ENCODE results near the gene EEPD1.

DNA sequence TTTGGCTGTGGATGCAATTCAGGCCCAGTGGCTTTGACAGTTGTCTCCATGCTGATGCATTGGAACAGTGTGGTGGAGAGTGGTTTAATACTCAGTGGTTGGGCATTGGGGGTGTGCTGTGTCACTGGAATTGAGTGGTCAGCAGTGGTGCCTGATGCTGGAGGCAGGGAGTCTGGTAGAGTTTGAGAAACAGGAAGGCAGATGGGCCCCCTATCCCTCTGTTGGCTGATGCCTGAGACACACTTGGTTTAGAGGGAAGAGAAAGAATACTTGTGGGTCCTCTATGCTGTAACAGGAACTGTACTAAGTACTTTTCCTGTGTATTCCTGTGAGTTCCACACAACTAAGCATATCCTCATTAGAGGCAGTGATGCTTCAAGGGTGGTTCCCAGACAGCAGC is 55.4 kb downstream of the EEPD1 start:
- no peak for TF ChIP-seq ZNF274 (IDR thresholded peaks at IDR 0.05; ENCODE audit: low read depth, low read length)
- no peak for TF ChIP-seq YY1 (IDR thresholded peaks at IDR 0.05; ENCODE audit: insufficient read depth, insufficient read length)
